A549 (cell line): ENCODE measurements around the gene TTC31.

ENCODE experiments used
- CHD4 ChIP-seq: fragments of 200-600 bp; sonication (generic); IDR thresholded peaks from 2 replicates; pipeline ENCODE4 v1.6.1; 2016; ENCODE audit warnings: antibody characterized with exemption, mild to moderate bottlenecking, borderline replicate concordance
- EP300 ChIP-seq, 2 experiments: fragments of >200 bp; sonication (Bioruptor Twin); formaldehyde crosslinking; IDR thresholded peaks; 2 replicates in 1 of 2; 3 replicates in 1 of 2; pipeline ENCODE4 v1.6.1; 2016 to 2017
- FOXS1 ChIP-seq: fragments of 250-450 bp; sonication (Bioruptor Pico); IDR thresholded peaks from 2 replicates; pipeline ENCODE4 v1.5.0; 2020; ENCODE audit warnings: mild to moderate bottlenecking, moderate library complexity
- POLR2A ChIP-seq: IDR thresholded peaks from 2 replicates; pipeline ENCODE4 v1.6.1; 2012; ENCODE audit warnings: mild to moderate bottlenecking, low read length
- TF ChIP-seq, protein P1 (sequence below): fragments of >200 bp; sonication (Bioruptor Twin); formaldehyde crosslinking; IDR thresholded peaks from 3 replicates; pipeline ENCODE4 v1.5.1; 2016

DNA sequence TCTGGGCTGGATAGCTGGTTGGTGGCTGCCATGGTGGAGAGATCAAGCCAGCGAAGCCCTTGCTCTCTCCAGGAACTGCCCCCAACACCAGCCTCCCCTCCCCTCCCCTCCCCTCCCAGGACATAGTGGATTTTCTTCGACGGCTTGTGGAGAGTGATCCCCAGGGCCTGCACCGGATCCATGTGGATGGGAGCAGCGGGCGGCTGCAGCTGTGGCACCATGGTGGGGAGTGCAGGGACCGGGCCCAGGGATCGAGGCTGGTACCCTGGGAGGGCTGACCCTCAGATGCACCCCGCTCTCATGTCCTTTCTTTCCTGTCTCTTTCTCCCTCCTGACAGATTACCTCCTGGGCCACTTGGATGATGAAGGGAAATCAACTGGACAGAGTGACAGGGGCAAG lies 7.0 kb downstream of the TTC31 start:
- TF ChIP-seq FOXS1 (CRISPR knock-in tag) (no peak), EP300 (IDR thresholded peaks at IDR 0.05) (no peak), POLR2A (no peak), CHD4 (no peak)
- TF ChIP-seq, protein P1, sequence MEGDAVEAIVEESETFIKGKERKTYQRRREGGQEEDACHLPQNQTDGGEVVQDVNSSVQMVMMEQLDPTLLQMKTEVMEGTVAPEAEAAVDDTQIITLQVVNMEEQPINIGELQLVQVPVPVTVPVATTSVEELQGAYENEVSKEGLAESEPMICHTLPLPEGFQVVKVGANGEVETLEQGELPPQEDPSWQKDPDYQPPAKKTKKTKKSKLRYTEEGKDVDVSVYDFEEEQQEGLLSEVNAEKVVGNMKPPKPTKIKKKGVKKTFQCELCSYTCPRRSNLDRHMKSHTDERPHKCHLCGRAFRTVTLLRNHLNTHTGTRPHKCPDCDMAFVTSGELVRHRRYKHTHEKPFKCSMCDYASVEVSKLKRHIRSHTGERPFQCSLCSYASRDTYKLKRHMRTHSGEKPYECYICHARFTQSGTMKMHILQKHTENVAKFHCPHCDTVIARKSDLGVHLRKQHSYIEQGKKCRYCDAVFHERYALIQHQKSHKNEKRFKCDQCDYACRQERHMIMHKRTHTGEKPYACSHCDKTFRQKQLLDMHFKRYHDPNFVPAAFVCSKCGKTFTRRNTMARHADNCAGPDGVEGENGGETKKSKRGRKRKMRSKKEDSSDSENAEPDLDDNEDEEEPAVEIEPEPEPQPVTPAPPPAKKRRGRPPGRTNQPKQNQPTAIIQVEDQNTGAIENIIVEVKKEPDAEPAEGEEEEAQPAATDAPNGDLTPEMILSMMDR = no peak
